AG04450 (cell line): Measurements from ENCODE around the gene CRIM1. TPM values are rescaled to one million over a fixed set of nuclear protein-coding genes. Genes with fewer than 3 reads are reported as not detected.

Source experiments
- CTCF ChIA-PET: fragments of 300-600, 350-600 bp; formaldehyde crosslinking; extraction: SDS; loops from one replicate; lab custom pipeline; 2022; ENCODE audit warnings: antibody characterized with exemption, inconsistent platforms; lab: Charles Lee
- POLR2A ChIA-PET: fragments of 350-600 bp; formaldehyde crosslinking; extraction: SDS; loops from one replicate; lab custom pipeline; 2021; ENCODE audit warnings: antibody characterized with exemption, inconsistent platforms; lab: Yijun Ruan, JAX
- DNase-seq: peaks from one replicate; pipeline ENCODE4 v3.0.0-alpha.2; 2011; ENCODE audit warnings: low read depth, low spot score
- H3K27ac ChIP-seq: one replicate; pipeline ENCODE4 v1.5.1; 2012; ENCODE audit warnings: low read depth, low read length, control low read depth
- H3K27me3 ChIP-seq: one replicate; pipeline ENCODE4 v1.6.0; 2012; ENCODE audit warnings: low read length; ENCODE audit not compliant: control insufficient read depth, insufficient read depth
- H3K4me3 ChIP-seq: 2 replicates; pipeline ENCODE4 v1.5.1; 2011; ENCODE audit warnings: mild to moderate bottlenecking, low read depth, low read length, control low read depth
- H3K9me3 ChIP-seq: 2 replicates; pipeline ENCODE4 v1.5.1; 2012; ENCODE audit warnings: low read length; ENCODE audit not compliant: control insufficient read depth, insufficient read depth
- polyA plus RNA-seq: library from polyadenylated mRNA; depleted of rRNA; stranded (reverse); fragments of >200 nt; gene quantifications from 2 replicates; pipeline ENCODE4 v1.2.3, GENCODE V29; 2011
- TF ChIP-seq, protein P1 (sequence below): IDR thresholded peaks from 2 replicates; pipeline ENCODE4 v1.5.1; 2011; ENCODE audit warnings: low read depth, low read length, control low read depth, inconsistent platforms

The CRIM1 gene
- polyA plus RNA-seq, 1 experiment = 142 TPM

DNA sequence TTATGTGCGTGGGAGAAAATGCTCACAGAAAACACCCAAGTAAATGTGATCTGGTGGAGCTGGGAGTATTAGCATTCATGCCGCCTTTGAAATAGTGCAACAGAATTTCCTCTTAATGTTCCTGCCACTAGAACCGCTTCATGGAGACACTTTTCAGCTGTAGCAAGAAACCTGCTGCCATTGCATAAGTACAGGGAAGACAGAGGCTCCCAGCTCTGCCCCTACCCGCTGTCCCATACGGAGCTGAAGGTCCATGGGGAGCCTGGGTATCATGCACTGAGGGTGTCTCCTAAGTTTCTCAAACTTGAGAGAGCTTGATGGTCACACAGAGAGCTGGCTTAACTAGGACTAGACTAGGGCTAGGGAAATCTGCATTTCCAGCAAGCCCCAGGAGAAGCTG lies 49.6 kb downstream of the CRIM1 start:
- Histone ChIP-seq H3K27ac (no peak overlapping the region), H3K27me3 (no peaks in the 10 kb centered on the region), H3K4me3 (no peak overlapping the region), H3K9me3 (no peaks in the 10 kb centered on the region)
- TF ChIP-seq, protein P1, sequence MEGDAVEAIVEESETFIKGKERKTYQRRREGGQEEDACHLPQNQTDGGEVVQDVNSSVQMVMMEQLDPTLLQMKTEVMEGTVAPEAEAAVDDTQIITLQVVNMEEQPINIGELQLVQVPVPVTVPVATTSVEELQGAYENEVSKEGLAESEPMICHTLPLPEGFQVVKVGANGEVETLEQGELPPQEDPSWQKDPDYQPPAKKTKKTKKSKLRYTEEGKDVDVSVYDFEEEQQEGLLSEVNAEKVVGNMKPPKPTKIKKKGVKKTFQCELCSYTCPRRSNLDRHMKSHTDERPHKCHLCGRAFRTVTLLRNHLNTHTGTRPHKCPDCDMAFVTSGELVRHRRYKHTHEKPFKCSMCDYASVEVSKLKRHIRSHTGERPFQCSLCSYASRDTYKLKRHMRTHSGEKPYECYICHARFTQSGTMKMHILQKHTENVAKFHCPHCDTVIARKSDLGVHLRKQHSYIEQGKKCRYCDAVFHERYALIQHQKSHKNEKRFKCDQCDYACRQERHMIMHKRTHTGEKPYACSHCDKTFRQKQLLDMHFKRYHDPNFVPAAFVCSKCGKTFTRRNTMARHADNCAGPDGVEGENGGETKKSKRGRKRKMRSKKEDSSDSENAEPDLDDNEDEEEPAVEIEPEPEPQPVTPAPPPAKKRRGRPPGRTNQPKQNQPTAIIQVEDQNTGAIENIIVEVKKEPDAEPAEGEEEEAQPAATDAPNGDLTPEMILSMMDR = no peak
- ChIA-PET CTCF (no interaction called here), POLR2A (interaction anchor here (0.6 kb wide), 1 partner anchor 86 kb away, joined by 3 read pairs; no protein-coding TSS in a partner anchor)
- no peak for DNase-seq

GRCh38 chr2:36406296-36406695 lies 50.7 kb downstream of the CRIM1 start:
- DNase-seq = no peak
- H3K9me3 ChIP-seq = no peaks in the 10 kb centered on the region
- H3K4me3 ChIP-seq = no peak overlapping the region
- ChIA-PET CTCF (interaction anchor here (1.2 kb wide), 1 partner anchor 54 kb away, joined by 5 read pairs; no protein-coding TSS in a partner anchor), POLR2A (no interaction called here)
- TF ChIP-seq, protein P1 = no peak
- H3K27me3 ChIP-seq = no peaks in the 10 kb centered on the region
- H3K27ac ChIP-seq = no peak overlapping the region

- TF ChIP-seq, protein P1 = no peak
- H3K27me3 ChIP-seq = no peaks in the 10 kb centered on the region
- H3K9me3 ChIP-seq = no peaks in the 10 kb centered on the region
- ChIA-PET POLR2A (no interaction called here), CTCF (interaction anchor here (1.0 to 1.2 kb wide), 2 partner anchors 53 to 55 kb away, joined by 3 to 5 read pairs; no protein-coding TSS in a partner anchor)
- DNase-seq = no peak
- H3K4me3 ChIP-seq = no peak overlapping the region
- H3K27ac ChIP-seq = no peak overlapping the region
Observed at GRCh38 chr2:36407413-36407812, 51.8 kb downstream of the CRIM1 start.

- CTCF ChIA-PET = interaction anchor here (0.8 to 1.0 kb wide), 2 partner anchors 28 to 56 kb away, joined by 3 read pairs; no protein-coding TSS in a partner anchor
- Histone ChIP-seq H3K4me3 (no peak overlapping the region), H3K27ac (peak overlapping the region; percentile 54), H3K27me3 (no peaks in the 10 kb centered on the region), H3K9me3 (no peaks in the 10 kb centered on the region)
- POLR2A ChIA-PET = interaction anchor here (1.2 kb wide), 1 partner anchor 50 kb away, joined by 3 read pairs; no protein-coding TSS in a partner anchor
- TF ChIP-seq, protein P1 = no peak
- peak; percentile 34 for DNase-seq
Observed at GRCh38 chr2:36408198-36408703, 52.7 kb downstream of the CRIM1 start.

GRCh38 chr2:36409335-36409734 lies 53.8 kb downstream of the CRIM1 start:
- Histone ChIP-seq H3K4me3 (no peak overlapping the region), H3K27ac (no peak overlapping the region), H3K9me3 (no peaks in the 10 kb centered on the region), H3K27me3 (no peaks in the 10 kb centered on the region)
- POLR2A ChIA-PET = interaction anchor here (0.7 kb wide), 1 partner anchor 44 kb away, joined by 4 read pairs; no protein-coding TSS in a partner anchor
- no peak for DNase-seq
- CTCF ChIA-PET = interaction anchor here (0.5 to 0.8 kb wide), 3 partner anchors 13 to 434 kb away, joined by 3 to 4 read pairs (median 3); no protein-coding TSS in a partner anchor
- TF ChIP-seq, protein P1 = no peak
